ENCODE data around the gene PALM.
A peak's percentile ranks its signal among the peaks of the same experiment; 100 is the strongest.
"Not testable (repeated sequence)": the region's sequence is repeated elsewhere in the genome, so short reads cannot be mapped to it uniquely, and the experiment has no call there.

Gene PALM

GRCh38 chr19:740816-741505 is 32.2 kb downstream of the PALM start:
- not testable (repeated sequence) for H3K79me1 ChIP-seq (ENCODE audit: low read length); H3K23ac ChIP-seq (ENCODE audit: low read length); H3K36me3 ChIP-seq (ENCODE audit: control insufficient read depth in 1 of 2, insufficient read depth in 2 of 2, low read length in 2 of 2); H3K79me2 ChIP-seq (ENCODE audit: control insufficient read depth, insufficient read depth, low read length, poor library complexity); H4K8ac ChIP-seq (ENCODE audit: low read depth, low read length); H2BK12ac ChIP-seq (ENCODE audit: low read length); H3K9ac ChIP-seq (ENCODE audit: low read length); H3K27me3 ChIP-seq (ENCODE audit: insufficient read depth, low read length); H3K4ac ChIP-seq (ENCODE audit: low read depth, low read length); H3K14ac ChIP-seq (ENCODE audit: low read length); H2AFZ ChIP-seq (ENCODE audit: insufficient read depth, low read length, poor library complexity); H2BK5ac ChIP-seq (ENCODE audit: low read depth, low read length, poor library complexity); H3K18ac ChIP-seq (ENCODE audit: low read length); H2AK5ac ChIP-seq (ENCODE audit: low read length); H3K27ac ChIP-seq (ENCODE audit: low read depth, low read length); H3K4me3 ChIP-seq (ENCODE audit: low read depth, low read length); H4K91ac ChIP-seq (ENCODE audit: low read depth, low read length); H4K12ac ChIP-seq (ENCODE audit: low read depth, low read length); DNase-seq; H2BK120ac ChIP-seq (ENCODE audit: insufficient read depth, low read length, poor library complexity); H3K4me1 ChIP-seq (ENCODE audit: control insufficient read depth in 1 of 2, insufficient read depth in 2 of 2, low read length in 2 of 2); H3K4me2 ChIP-seq (ENCODE audit: low read length)
- no CpG with 5 or more reads among the region's 16 CpGs for WGBS (ENCODE audit: extremely low coverage, insufficient coverage, insufficient read length)
- peaks cover 12% of the 10 kb centered on the region for H3K9me3 ChIP-seq (ENCODE audit: insufficient read depth, low read depth, low read length)

- Histone ChIP-seq H2BK12ac (ENCODE audit: low read length) (no peak overlapping the region), H4K12ac (ENCODE audit: low read depth, low read length) (no peak overlapping the region), H3K79me2 (ENCODE audit: control insufficient read depth, insufficient read depth, low read length, poor library complexity) (no peaks in the 10 kb centered on the region), H3K23ac (ENCODE audit: low read length) (no peak overlapping the region), H3K14ac (ENCODE audit: low read length) (no peak overlapping the region), H3K79me1 (ENCODE audit: low read length) (no peaks in the 10 kb centered on the region), H3K4me2 (ENCODE audit: low read length) (no peak overlapping the region), H3K4ac (ENCODE audit: low read depth, low read length) (no peak overlapping the region), H2AK5ac (ENCODE audit: low read length) (no peak overlapping the region), H3K9ac (ENCODE audit: low read length) (no peak overlapping the region), H2BK120ac (ENCODE audit: insufficient read depth, low read length, poor library complexity) (no peak overlapping the region), H2BK5ac (ENCODE audit: low read depth, low read length, poor library complexity) (no peak overlapping the region), H4K91ac (ENCODE audit: low read depth, low read length) (no peak overlapping the region), H2AFZ (ENCODE audit: insufficient read depth, low read length, poor library complexity) (no peak overlapping the region), H4K8ac (ENCODE audit: low read depth, low read length) (no peak overlapping the region), H3K9me3 (ENCODE audit: insufficient read depth, low read depth, low read length) (peaks cover 17% of the 10 kb centered on the region), H3K27ac (ENCODE audit: low read depth, low read length) (no peak overlapping the region), H3K18ac (ENCODE audit: low read length) (no peak overlapping the region), H3K27me3 (ENCODE audit: insufficient read depth, low read length) (no peaks in the 10 kb centered on the region), H3K36me3 (ENCODE audit: control insufficient read depth in 1 of 2, insufficient read depth in 2 of 2, low read length in 2 of 2) (no peaks in the 10 kb centered on the region), H3K4me1 (ENCODE audit: control insufficient read depth in 1 of 2, insufficient read depth in 2 of 2, low read length in 2 of 2) (no peaks in the 10 kb centered on the region), H3K4me3 (ENCODE audit: low read depth, low read length) (no peak overlapping the region)
- peak; percentile 13 to 41 for DNase-seq
- no CpG with 5 or more reads among the region's 19 CpGs for WGBS (ENCODE audit: extremely low coverage, insufficient coverage, insufficient read length)
Measured at GRCh38 chr19:741506-742131, 32.9 kb downstream of the PALM start.

GRCh38 chr19:742540-743075 is 33.9 kb downstream of the PALM start:
- no peak overlapping the region for H2BK120ac ChIP-seq (ENCODE audit: insufficient read depth, low read length, poor library complexity)
- no peak overlapping the region for H3K23ac ChIP-seq (ENCODE audit: low read length)
- no peaks in the 10 kb centered on the region for H3K36me3 ChIP-seq (ENCODE audit: control insufficient read depth in 1 of 2, insufficient read depth in 2 of 2, low read length in 2 of 2)
- H2AFZ ChIP-seq (ENCODE audit: insufficient read depth, low read length, poor library complexity): no peak overlapping the region
- no peak overlapping the region for H3K9ac ChIP-seq (ENCODE audit: low read length)
- H3K9me3 ChIP-seq (ENCODE audit: insufficient read depth, low read depth, low read length): peaks cover 14% of the 10 kb centered on the region
- no CpG with 5 or more reads among the region's 24 CpGs for WGBS (ENCODE audit: extremely low coverage, insufficient coverage, insufficient read length)
- DNase-seq: peak; percentile 50 to 53
- H3K14ac ChIP-seq (ENCODE audit: low read length): no peak overlapping the region
- H2BK5ac ChIP-seq (ENCODE audit: low read depth, low read length, poor library complexity): no peak overlapping the region
- no peak overlapping the region for H3K4ac ChIP-seq (ENCODE audit: low read depth, low read length)
- H3K79me1 ChIP-seq (ENCODE audit: low read length): no peaks in the 10 kb centered on the region
- H3K4me1 ChIP-seq (ENCODE audit: control insufficient read depth in 1 of 2, insufficient read depth in 2 of 2, low read length in 2 of 2): no peaks in the 10 kb centered on the region
- H3K4me2 ChIP-seq (ENCODE audit: low read length): no peak overlapping the region
- no peak overlapping the region for H2BK12ac ChIP-seq (ENCODE audit: low read length)
- no peak overlapping the region for H3K18ac ChIP-seq (ENCODE audit: low read length)
- H3K79me2 ChIP-seq (ENCODE audit: control insufficient read depth, insufficient read depth, low read length, poor library complexity): no peaks in the 10 kb centered on the region
- H3K27ac ChIP-seq (ENCODE audit: low read depth, low read length): no peak overlapping the region
- H4K12ac ChIP-seq (ENCODE audit: low read depth, low read length): no peak overlapping the region
- H3K4me3 ChIP-seq (ENCODE audit: low read depth, low read length): peak overlapping the region; percentile 39
- no peak overlapping the region for H4K91ac ChIP-seq (ENCODE audit: low read depth, low read length)
- H4K8ac ChIP-seq (ENCODE audit: low read depth, low read length): no peak overlapping the region
- H2AK5ac ChIP-seq (ENCODE audit: low read length): no peak overlapping the region
- H3K27me3 ChIP-seq (ENCODE audit: insufficient read depth, low read length): no peaks in the 10 kb centered on the region

- peak; percentile 76 to 85 for DNase-seq
- no peak overlapping the region for H3K4ac ChIP-seq (ENCODE audit: low read depth, low read length)
- no peak overlapping the region for H2AK5ac ChIP-seq (ENCODE audit: low read length)
- H2BK12ac ChIP-seq (ENCODE audit: low read length): no peak overlapping the region
- WGBS (ENCODE audit: extremely low coverage, insufficient coverage, insufficient read length): no CpG with 5 or more reads among the region's 13 CpGs
- H3K18ac ChIP-seq (ENCODE audit: low read length): no peak overlapping the region
- H3K9me3 ChIP-seq (ENCODE audit: insufficient read depth, low read depth, low read length): peaks cover 20% of the 10 kb centered on the region
- H2AFZ ChIP-seq (ENCODE audit: insufficient read depth, low read length, poor library complexity): no peak overlapping the region
- no peak overlapping the region for H3K9ac ChIP-seq (ENCODE audit: low read length)
- H3K23ac ChIP-seq (ENCODE audit: low read length): no peak overlapping the region
- H3K79me2 ChIP-seq (ENCODE audit: control insufficient read depth, insufficient read depth, low read length, poor library complexity): no peaks in the 10 kb centered on the region
- no peak overlapping the region for H2BK120ac ChIP-seq (ENCODE audit: insufficient read depth, low read length, poor library complexity)
- no peak overlapping the region for H2BK5ac ChIP-seq (ENCODE audit: low read depth, low read length, poor library complexity)
- H3K4me2 ChIP-seq (ENCODE audit: low read length): no peak overlapping the region
- no peaks in the 10 kb centered on the region for H3K79me1 ChIP-seq (ENCODE audit: low read length)
- H3K27ac ChIP-seq (ENCODE audit: low read depth, low read length): no peak overlapping the region
- no peak overlapping the region for H4K12ac ChIP-seq (ENCODE audit: low read depth, low read length)
- no peaks in the 10 kb centered on the region for H3K27me3 ChIP-seq (ENCODE audit: insufficient read depth, low read length)
- no peaks in the 10 kb centered on the region for H3K4me1 ChIP-seq (ENCODE audit: control insufficient read depth in 1 of 2, insufficient read depth in 2 of 2, low read length in 2 of 2)
- H3K14ac ChIP-seq (ENCODE audit: low read length): no peak overlapping the region
- peak overlapping the region; percentile 39 for H3K4me3 ChIP-seq (ENCODE audit: low read depth, low read length)
- no peak overlapping the region for H4K8ac ChIP-seq (ENCODE audit: low read depth, low read length)
- H4K91ac ChIP-seq (ENCODE audit: low read depth, low read length): no peak overlapping the region
- H3K36me3 ChIP-seq (ENCODE audit: control insufficient read depth in 1 of 2, insufficient read depth in 2 of 2, low read length in 2 of 2): no peaks in the 10 kb centered on the region
Measured at GRCh38 chr19:743168-743687, 34.5 kb downstream of the PALM start.
